ENCODE results near the gene CDK14. TPM values are rescaled to one million over a fixed set of nuclear protein-coding genes. Genes with fewer than 3 reads are reported as not detected.

CDK14 gene
- total and polyA plus RNA-seq, 2 donors (not counting 3 experiments of a cell fraction or from before 2014, with no cell fraction given), result 5.5 to 34.2 TPM

GRCh38 chr7:91068136-91068795 is 472.1 kb downstream of the CDK14 start:
- H3K9me1 ChIP-seq (replicated peaks; ENCODE audit: control insufficient read depth, extremely low read depth, insufficient read depth, low read length), result no peaks in the 10 kb centered on the region
- DNase-seq (ENCODE audit: low read depth, low spot score) (no peak), FAIRE-seq (no peak)
- CTCF ChIA-PET, result interaction anchor here (0.9 kb wide), 1 partner anchor 14 kb away, joined by 3 read pairs; no protein-coding TSS in a partner anchor
- dilution Hi-C loops (cut with MboI; ENCODE audit: extremely low pct_ligation_motif_present, low sequenced_read_pairs), result no loop called here
- H3K4me1 ChIP-seq (ENCODE audit: control insufficient read depth, extremely low read depth, insufficient read depth, low read length), result no peaks in the 10 kb centered on the region
- no peaks in the 10 kb centered on the region for H3K9me3 ChIP-seq (replicated peaks; ENCODE audit: control insufficient read depth, insufficient read depth, low read length)
- H3K4me2 ChIP-seq (ENCODE audit: insufficient read depth, low read length), result no peak overlapping the region
- no peaks in the 10 kb centered on the region for H4K20me1 ChIP-seq (replicated peaks; ENCODE audit: control insufficient read depth, extremely low read depth, insufficient read depth, low read length)
- H3K9ac ChIP-seq (replicated peaks; ENCODE audit: extremely low read depth, insufficient read depth, low read length), result no peak overlapping the region
- BruUV-seq (replicated peaks), result no TSS peak
- TF ChIP-seq MYC (IDR thresholded peaks at IDR 0.05; ENCODE audit: low read depth, low read length) (no peak), GATA2 (IDR thresholded peaks at IDR 0.05; ENCODE audit: insufficient read depth, insufficient read length, low read depth, low read length) (no peak), FOS (IDR thresholded peaks at IDR 0.05; ENCODE audit: borderline replicate concordance, insufficient read depth, low read length) (no peak), POLR2AphosphoS5 (IDR thresholded peaks at IDR 0.05; ENCODE audit: insufficient read depth, low read depth, low read length) (no peak), JUN (IDR thresholded peaks at IDR 0.05; ENCODE audit: borderline replicate concordance, insufficient read depth, insufficient read length, low read depth) (no peak), MAX (IDR thresholded peaks at IDR 0.05; ENCODE audit: insufficient read depth, insufficient read length) (no peak), CTCF (IDR thresholded peaks at IDR 0.05; ENCODE audit: extremely low read depth in 1 of 2, insufficient read depth in 1 of 2, low read depth in 1 of 2, low read length in 2 of 2) (no peak), EZH2 (IDR thresholded peaks at IDR 0.05; ENCODE audit: borderline replicate concordance, low read depth, low read length, severe bottlenecking) (no peak), POLR2A (IDR thresholded peaks at IDR 0.05; ENCODE audit: low read depth, low read length) (no peak)
- intact Hi-C loops (cut with micrococcal nuclease), result no loop called here
- no peaks in the 10 kb centered on the region for H3K36me3 ChIP-seq (ENCODE audit: control insufficient read depth in 2 of 2, extremely low read depth in 1 of 2, insufficient read depth in 2 of 2, low read length in 2 of 2)
- H3K4me3 ChIP-seq (replicated peaks in 1 of 3; ENCODE audit: insufficient read depth in 1 of 3, low read depth in 1 of 3, low read length in 3 of 3), result no peak overlapping the region
- POLR2A ChIA-PET, result no interaction called here
- no peak overlapping the region for H3K27ac ChIP-seq (ENCODE audit: insufficient read depth, low read depth, low read length)
- no peak overlapping the region for H2AFZ ChIP-seq (ENCODE audit: low read depth, low read length)
- no peaks in the 10 kb centered on the region for H3K27me3 ChIP-seq (ENCODE audit: control insufficient read depth in 2 of 2, insufficient read depth in 2 of 2, low read length in 2 of 2)
- H3K79me2 ChIP-seq (ENCODE audit: control insufficient read depth, insufficient read depth, low read length), result no peaks in the 10 kb centered on the region
